Left ventricle myocardium superior (tissue), 1 donor: Measurements from ENCODE around the gene MARS1. TPM values are rescaled to one million over a fixed set of nuclear protein-coding genes. Genes with fewer than 3 reads are reported as not detected.

Experiments used
- ATAC-seq: fragments of 200-7000 bp; cut with Tn5 transposase; one replicate; pipeline ENCODE4 v1.9.1; 2020; ENCODE audit warnings: mild to moderate bottlenecking, moderate library complexity
- DNase-seq: peaks from one replicate; pipeline ENCODE4 v3.0.0-alpha.2; 2020
- intact Hi-C: fragments of 100-400 bp; cut with micrococcal nuclease; formaldehyde crosslinking; loops from one replicate; pipeline ENCODE4 v1.11.0; 2022
- total RNA-seq: library from RNA; stranded (reverse); fragmentation: NEBNext Ultra II Directional; extraction: Animal tissue kit (Norgen Biotek cat#: 25700); gene quantifications from one replicate; pipeline ENCODE4 v1.2.1, GENCODE V29; 2021
- donor health status: DM: no; HTN: yes; CAD: no; lungs with severe emphysema.

MARS1 gene
- total RNA-seq, 1 donor from 2014 or later = 72.7 TPM

DNA sequence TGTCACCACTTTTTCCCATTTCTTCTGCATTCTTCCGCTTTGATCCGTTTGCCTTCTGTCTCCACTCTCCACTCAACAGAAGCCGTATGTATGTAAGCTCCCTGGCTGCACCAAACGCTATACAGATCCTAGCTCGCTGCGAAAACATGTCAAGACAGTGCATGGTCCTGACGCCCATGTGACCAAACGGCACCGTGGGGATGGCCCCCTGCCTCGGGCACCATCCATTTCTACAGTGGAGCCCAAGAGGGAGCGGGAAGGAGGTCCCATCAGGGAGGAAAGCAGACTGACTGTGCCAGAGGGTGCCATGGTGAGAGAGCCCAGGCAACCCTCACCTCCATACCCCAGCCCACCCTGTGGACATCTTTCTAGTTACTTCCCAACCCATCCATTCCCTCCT lies 20.0 kb upstream of the MARS1 start:
- ATAC-seq = no peak
- intact Hi-C loops = no loop called here

GRCh38 chr12:57469296-57470164 lies 18.3 kb upstream of the MARS1 start:
- ATAC-seq (no peak), DNase-seq (no peak)
- intact Hi-C loops = no loop called here

More for the DNA sequence above, 20.0 kb upstream of the MARS1 start:
- no peak for DNase-seq

GRCh38 chr12:57470286-57470969 lies 17.4 kb upstream of the MARS1 start:
- no peak for DNase-seq
- ATAC-seq = no peak
- intact Hi-C loops = no loop called here

DNA sequence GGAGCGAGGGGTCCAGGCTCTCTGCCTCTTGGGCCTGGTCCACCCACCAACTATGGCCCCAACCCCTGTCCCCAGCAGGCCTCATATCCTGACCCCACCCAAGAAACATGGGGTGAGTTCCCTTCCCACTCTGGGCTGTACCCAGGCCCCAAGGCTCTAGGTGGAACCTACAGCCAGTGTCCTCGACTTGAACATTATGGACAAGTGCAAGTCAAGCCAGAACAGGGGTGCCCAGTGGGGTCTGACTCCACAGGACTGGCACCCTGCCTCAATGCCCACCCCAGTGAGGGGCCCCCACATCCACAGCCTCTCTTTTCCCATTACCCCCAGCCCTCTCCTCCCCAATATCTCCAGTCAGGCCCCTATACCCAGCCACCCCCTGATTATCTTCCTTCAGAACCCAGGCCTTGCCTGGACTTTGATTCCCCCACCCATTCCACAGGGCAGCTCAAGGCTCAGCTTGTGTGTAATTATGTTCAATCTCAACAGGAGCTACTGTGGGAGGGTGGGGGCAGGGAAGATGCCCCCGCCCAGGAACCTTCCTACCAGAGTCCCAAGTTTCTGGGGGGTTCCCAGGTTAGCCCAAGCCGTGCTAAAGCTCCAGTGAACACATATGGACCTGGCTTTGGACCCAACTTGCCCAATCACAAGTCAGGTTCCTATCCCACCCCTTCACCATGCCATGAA lies 16.8 kb upstream of the MARS1 start:
- DNase-seq (no peak), ATAC-seq (no peak)
- intact Hi-C loops = no loop called here

DNA sequence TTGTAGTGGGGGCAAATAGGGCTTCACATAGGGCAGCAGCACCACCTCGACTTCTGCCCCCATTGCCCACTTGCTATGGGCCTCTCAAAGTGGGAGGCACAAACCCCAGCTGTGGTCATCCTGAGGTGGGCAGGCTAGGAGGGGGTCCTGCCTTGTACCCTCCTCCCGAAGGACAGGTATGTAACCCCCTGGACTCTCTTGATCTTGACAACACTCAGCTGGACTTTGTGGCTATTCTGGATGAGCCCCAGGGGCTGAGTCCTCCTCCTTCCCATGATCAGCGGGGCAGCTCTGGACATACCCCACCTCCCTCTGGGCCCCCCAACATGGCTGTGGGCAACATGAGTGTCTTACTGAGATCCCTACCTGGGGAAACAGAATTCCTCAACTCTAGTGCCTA lies 16.2 kb upstream of the MARS1 start:
- intact Hi-C loops = no loop called here
- ATAC-seq = no peak
- DNase-seq = no peak

DNA sequence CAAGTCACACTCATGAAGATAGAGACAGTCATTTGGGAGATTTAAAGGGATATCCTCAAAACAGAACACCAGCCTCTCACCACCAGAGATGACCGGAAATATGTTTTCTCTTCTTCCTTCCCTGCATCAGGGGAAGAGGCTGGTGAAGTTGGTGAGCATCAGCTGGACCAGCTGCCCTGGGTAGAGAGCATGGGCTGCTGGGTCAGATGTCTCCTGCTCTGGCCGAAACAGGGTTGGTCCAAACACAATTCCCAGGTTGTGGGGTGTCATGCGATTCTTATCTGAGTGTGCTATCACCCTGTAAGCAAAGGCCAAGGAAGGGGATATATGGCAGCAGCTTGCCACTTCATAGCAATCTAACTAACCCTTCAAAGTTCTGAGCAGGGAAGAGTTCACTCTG lies 15.5 kb upstream of the MARS1 start:
- DNase-seq = no peak
- intact Hi-C loops = no loop called here

DNA sequence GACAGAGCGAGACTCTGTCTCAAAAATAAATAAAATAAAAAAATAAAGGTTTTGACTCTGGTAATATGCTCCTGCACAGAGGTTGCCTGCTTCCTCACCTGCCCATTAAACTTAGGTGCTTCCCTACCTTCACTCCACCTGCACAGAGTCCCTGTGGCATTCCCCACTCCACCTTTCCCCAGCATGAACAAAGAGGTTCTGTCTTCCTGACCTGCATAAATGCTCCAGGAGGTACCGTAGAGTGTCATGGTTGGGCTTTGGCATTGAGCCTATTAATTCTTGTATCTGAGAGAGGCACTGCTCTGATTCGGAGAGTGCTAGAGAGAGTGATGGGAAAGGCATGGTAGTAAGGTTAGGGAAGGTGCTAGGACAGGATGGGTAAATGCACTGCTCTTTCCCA lies 14.5 kb upstream of the MARS1 start:
- intact Hi-C loops = no loop called here
- no peak for DNase-seq

More for the DNA sequence above, 15.5 kb upstream of the MARS1 start:
- ATAC-seq = no peak

GRCh38 chr12:57473886-57474285 lies 14.0 kb upstream of the MARS1 start:
- DNase-seq = no peak

More for the DNA sequence above, 14.5 kb upstream of the MARS1 start:
- ATAC-seq = no peak

DNA sequence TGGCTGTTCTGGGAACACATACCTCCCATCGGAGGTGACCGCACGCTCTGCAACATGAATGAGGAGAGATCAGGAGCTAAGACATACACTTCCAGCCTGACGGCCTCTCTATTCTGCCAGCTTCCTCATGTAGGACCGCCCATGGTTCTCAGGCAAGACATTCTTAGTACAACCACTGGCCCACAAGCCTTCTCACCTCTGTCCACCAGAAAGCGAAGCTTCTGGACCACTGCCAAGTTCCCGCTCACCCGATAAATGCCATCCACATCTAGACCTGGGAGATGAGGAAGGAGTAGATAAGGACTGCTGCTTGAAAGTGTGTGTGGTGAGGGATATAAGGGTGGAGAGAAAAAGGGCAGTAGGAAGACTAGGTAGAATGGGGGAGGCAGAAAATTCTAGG lies 13.4 kb upstream of the MARS1 start:
- DNase-seq = no peak
- intact Hi-C loops = no loop called here
- ATAC-seq = no peak

More at GRCh38 chr12:57473886-57474285, 14.0 kb upstream of the MARS1 start:
- ATAC-seq = no peak
- intact Hi-C loops = no loop called here

DNA sequence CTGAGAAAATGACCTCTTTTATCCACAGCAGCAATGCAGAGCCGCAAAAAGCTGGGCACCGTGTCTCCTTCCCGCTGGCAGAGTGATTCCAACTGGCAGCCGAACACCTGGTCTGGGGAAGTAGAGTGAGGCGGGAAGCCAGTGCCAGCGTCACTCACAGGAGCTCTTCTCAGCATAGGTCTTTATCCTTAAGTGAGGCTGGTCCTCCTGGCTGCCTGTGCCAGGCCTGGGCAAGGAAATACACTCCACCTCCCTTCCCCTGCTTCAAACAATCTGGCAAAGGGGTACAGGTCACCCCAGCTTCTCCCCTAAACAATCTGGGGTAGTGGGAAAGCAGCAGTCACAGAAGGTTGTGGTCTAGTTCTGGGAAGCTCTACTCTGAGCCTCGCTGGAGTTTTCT lies 13.0 kb upstream of the MARS1 start:
- no peak for DNase-seq
- ATAC-seq = no peak
- intact Hi-C loops = no loop called here

DNA sequence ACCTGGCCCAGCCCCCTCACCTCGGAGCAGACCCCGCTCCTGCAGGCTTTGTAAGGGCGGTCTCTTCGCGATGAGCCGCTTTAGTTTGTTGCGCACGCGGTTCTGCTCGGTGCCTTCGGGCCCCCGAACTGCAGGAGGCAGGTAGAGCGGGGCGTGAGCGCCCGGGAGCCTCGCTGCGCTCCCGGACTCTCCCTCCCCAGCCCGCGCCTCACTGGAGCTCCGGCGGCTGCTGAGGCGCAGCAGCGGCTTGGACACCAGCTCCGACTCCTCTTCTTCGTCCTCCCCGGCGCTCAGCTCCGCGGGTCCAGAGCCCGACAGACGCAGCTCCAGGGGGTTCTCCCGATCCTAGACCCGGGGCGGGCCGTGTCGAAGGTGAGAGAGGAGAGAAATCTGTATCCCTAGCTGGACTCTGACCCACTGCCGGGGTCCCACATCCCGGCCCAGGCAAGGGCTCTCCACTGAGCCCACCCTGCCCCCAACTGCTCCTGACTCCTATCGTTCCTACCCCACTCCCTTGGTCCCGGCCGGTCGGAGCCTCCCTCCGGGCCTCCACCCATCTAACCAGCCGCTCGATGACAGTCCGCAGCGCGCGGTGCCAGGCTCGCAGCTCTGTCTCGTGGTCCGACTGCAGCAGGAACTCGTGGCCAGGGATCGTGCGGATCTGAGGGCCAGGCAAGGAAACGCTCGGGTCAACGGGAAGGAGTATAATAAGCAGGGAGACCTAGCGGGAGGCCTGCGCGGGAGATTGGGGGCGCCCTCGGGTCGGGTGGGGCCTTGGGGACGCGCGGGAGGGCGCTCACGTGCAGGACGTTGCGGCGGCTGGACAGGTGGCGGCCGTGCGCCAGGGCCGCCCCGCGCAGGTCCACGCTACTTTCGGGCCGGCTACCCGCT lies 12.4 kb upstream of the MARS1 start:
- intact Hi-C loops = no loop called here
- DNase-seq (peak; percentile 51), ATAC-seq (peak; percentile 45)

DNA sequence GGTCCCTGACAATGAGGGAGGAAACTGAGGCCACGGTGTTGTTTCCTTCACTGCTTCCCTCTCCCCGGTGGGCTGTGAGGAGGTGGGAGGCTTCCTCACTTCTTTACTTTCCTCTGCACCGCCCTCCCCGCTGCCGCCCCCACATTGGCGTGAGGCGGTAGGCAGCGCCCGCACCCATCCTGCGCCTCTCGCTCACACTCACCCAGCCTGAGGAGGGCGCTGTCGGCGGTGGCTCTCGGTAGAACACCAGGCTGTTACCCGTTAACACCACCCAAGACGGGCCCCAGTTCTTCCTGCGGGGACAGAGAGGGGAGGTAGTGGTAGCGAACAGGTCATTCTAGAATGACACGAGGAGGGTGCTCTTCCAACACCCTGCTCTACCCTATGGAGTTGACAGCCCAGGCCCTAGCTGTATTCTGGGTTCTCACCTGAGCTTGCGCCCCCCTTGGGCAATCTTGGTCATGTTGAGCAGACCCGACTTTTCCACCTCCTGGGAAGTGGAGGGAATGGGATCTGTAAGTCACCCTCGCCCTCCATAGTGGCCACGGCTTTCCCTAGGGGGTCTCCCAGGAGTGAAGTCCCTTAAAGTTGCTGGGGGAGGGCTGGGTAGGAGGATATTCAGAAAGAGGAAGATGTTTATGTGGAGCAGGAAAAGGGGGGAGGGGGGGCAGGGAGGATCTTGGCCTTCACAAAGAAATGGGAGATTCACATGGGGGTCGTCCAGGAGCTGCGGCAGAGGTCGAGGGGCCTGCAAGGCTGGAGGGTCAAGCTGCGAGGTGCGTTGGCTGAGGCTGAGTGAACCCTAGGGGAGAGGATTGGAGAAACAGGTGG lies 11.5 kb upstream of the MARS1 start:
- DNase-seq (peak; percentile 57), ATAC-seq (peak; percentile 22)
- intact Hi-C loops = no loop called here

GRCh38 chr12:57476993-57477709 lies 10.7 kb upstream of the MARS1 start:
- intact Hi-C loops = no loop called here
- ATAC-seq = no peak
- DNase-seq = no peak

GRCh38 chr12:57477710-57478681 lies 9.9 kb upstream of the MARS1 start:
- DNase-seq = no peak
- intact Hi-C loops = no loop called here
- ATAC-seq = peak; percentile 44

DNA sequence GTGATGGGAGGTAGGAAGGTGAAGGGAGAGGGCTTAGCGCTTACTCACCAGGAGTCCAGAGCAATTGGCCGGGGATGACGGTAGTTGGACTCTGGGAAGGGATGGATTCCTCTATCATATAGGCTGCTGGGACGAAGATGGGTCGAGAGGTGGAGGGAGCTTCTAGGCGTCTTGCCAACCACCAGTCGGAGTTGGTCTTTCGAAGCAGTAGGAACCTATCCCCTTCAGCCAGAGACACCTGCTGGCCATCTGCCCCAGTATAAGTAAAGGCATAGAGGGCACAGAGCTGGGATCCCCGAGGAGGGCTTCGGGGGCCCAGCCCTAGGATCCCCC lies 8.9 kb upstream of the MARS1 start:
- intact Hi-C loops = no loop called here
- ATAC-seq (no peak), DNase-seq (no peak)

DNA sequence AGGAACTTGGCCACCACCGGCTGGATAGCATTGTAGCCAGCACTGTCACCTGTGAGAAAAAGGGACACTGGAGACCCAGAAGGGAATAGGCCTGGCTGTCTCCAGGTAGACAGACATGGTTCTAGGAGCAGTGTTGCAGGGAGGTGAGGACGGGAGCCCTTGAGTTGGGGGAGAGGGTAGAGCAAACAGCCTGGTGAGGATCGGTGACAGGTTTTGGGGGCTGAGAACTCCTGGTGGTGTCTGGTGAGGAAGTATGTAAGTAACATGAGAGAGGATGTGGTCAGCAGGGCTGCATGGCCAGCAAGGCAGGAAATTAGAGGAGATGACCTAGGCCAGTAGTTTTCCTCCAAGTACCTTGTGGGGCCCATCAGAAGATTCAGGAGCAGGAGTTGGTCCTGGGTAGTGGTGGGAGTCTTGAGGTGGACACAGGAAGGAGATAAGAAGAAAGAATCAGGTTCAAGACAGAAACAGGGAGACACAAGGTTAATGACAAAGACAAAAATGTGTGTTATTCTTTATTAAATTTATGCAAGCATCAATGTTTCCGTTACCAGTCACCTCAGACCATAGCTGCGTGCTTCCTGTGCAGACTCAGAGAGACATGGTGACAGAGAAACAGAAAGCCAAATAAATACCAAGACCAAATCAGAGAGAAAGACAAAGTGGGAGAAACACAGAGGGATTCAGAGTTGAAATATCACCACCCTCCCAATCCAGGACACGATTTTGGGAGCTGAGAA lies 8.3 kb upstream of the MARS1 start, which contains the start of gene ARHGAP9:
Gene ARHGAP9 (minus strand): TSS at position 491 of the 740 bp plus-strand sequence. CDS start 460 bp downstream, at position 31.
- ATAC-seq = no peak
- DNase-seq = no peak
- intact Hi-C loops = no loop called here
